IPS-20b (cell line): ENCODE measurements around the gene MAST4.

Experiments
- H3K27ac ChIP-seq: one replicate; pipeline ENCODE4 v1.5.1; 2013; ENCODE audit warnings: low read length
- H3K27me3 ChIP-seq: 2 replicates; pipeline ENCODE4 v1.6.1; 2013; ENCODE audit warnings: mild to moderate bottlenecking, low read length, inconsistent platforms; ENCODE audit not compliant: insufficient read depth
- H3K36me3 ChIP-seq: 2 replicates; pipeline ENCODE4 v1.6.1; 2013; ENCODE audit warnings: low read depth, mild to moderate bottlenecking, inconsistent platforms, low read length, moderate library complexity; ENCODE audit not compliant: insufficient read depth
- H3K4me1 ChIP-seq: 2 replicates; pipeline ENCODE4 v1.6.1; 2013; ENCODE audit warnings: mild to moderate bottlenecking, control low read depth, inconsistent platforms, low read length, moderate library complexity; ENCODE audit not compliant: insufficient read depth
- H3K4me3 ChIP-seq: 2 replicates; pipeline ENCODE4 v1.5.1; 2013; ENCODE audit warnings: mild to moderate bottlenecking, low read length, inconsistent platforms
- H3K9ac ChIP-seq: 2 replicates; pipeline ENCODE4 v1.6.1; 2013; ENCODE audit warnings: low read depth, mild to moderate bottlenecking, inconsistent platforms, low read length, moderate library complexity
- H3K9me3 ChIP-seq: 2 replicates; pipeline ENCODE4 v1.6.1; 2013; ENCODE audit warnings: mild to moderate bottlenecking, low read depth, low read length, inconsistent platforms; ENCODE audit not compliant: insufficient read depth

Gene MAST4

GRCh38 chr5:67146574-67146973, 550.4 kb downstream of the MAST4 start:
- H3K4me1 ChIP-seq = no peaks in the 10 kb centered on the region
- H3K36me3 ChIP-seq = peaks cover 7% of the 10 kb centered on the region; the same call in 1 of the 2 replicates
- no peak overlapping the region for H3K27ac ChIP-seq
- H3K9ac ChIP-seq = no peak overlapping the region
- no peak overlapping the region for H3K4me3 ChIP-seq
- no peaks in the 10 kb centered on the region for H3K27me3 ChIP-seq
- no peaks in the 10 kb centered on the region for H3K9me3 ChIP-seq

GRCh38 chr5:67146981-67147380, 550.8 kb downstream of the MAST4 start:
- Histone ChIP-seq H3K36me3 (peaks cover 7% of the 10 kb centered on the region; the same call in 1 of the 2 replicates), H3K9ac (no peak overlapping the region), H3K27ac (no peak overlapping the region)

GRCh38 chr5:67147760-67148159, 551.6 kb downstream of the MAST4 start:
- H3K36me3 ChIP-seq = peaks cover 4% of the 10 kb centered on the region; the same call in 1 of the 2 replicates
- H3K27me3 ChIP-seq = no peaks in the 10 kb centered on the region
- H3K4me1 ChIP-seq = no peaks in the 10 kb centered on the region
- no peak overlapping the region for H3K4me3 ChIP-seq
- H3K9ac ChIP-seq = no peak overlapping the region
- H3K9me3 ChIP-seq = no peaks in the 10 kb centered on the region
- H3K27ac ChIP-seq = no peak overlapping the region

More at GRCh38 chr5:67146981-67147380, 550.8 kb downstream of the MAST4 start:
- Histone ChIP-seq H3K4me1 (no peaks in the 10 kb centered on the region), H3K9me3 (no peaks in the 10 kb centered on the region), H3K27me3 (no peaks in the 10 kb centered on the region), H3K4me3 (no peak overlapping the region)

- Histone ChIP-seq H3K27me3 (no peaks in the 10 kb centered on the region), H3K4me3 (no peak overlapping the region), H3K9ac (no peak overlapping the region), H3K36me3 (peaks cover 7% of the 10 kb centered on the region; the same call in 1 of the 2 replicates), H3K27ac (no peak overlapping the region), H3K9me3 (no peaks in the 10 kb centered on the region), H3K4me1 (no peaks in the 10 kb centered on the region)
Observed at GRCh38 chr5:67149057-67149950, 553.1 kb downstream of the MAST4 start.

- H3K4me3 ChIP-seq = no peak overlapping the region
- H3K27me3 ChIP-seq = no peaks in the 10 kb centered on the region
- H3K36me3 ChIP-seq = peaks cover 7% of the 10 kb centered on the region; the same call in 1 of the 2 replicates
- no peaks in the 10 kb centered on the region for H3K4me1 ChIP-seq
- H3K27ac ChIP-seq = no peak overlapping the region
- H3K9ac ChIP-seq = no peak overlapping the region
- H3K9me3 ChIP-seq = no peaks in the 10 kb centered on the region
Observed at GRCh38 chr5:67149951-67150523, 553.8 kb downstream of the MAST4 start.

- no peak overlapping the region for H3K9ac ChIP-seq
- no peak overlapping the region for H3K4me3 ChIP-seq
- H3K4me1 ChIP-seq = no peaks in the 10 kb centered on the region
- H3K27ac ChIP-seq = no peak overlapping the region
- no peaks in the 10 kb centered on the region for H3K27me3 ChIP-seq
- 0 out of 2 replicates have a peak, but pooled peaks cover 4% of the 10 kb centered on the region for H3K36me3 ChIP-seq
- no peaks in the 10 kb centered on the region for H3K9me3 ChIP-seq
Observed at GRCh38 chr5:67152400-67152799, 556.2 kb downstream of the MAST4 start.

- H3K36me3 ChIP-seq = 0 out of 2 replicates have a peak, but pooled peaks cover 4% of the 10 kb centered on the region
- H3K4me3 ChIP-seq = no peak overlapping the region
Observed at GRCh38 chr5:67153292-67153691, 557.1 kb downstream of the MAST4 start.

GRCh38 chr5:67154556-67155206, 558.5 kb downstream of the MAST4 start:
- no peaks in the 10 kb centered on the region for H3K27me3 ChIP-seq
- no peaks in the 10 kb centered on the region for H3K9me3 ChIP-seq
- H3K4me1 ChIP-seq = no peaks in the 10 kb centered on the region
- H3K27ac ChIP-seq = no peak overlapping the region
- 0 out of 2 replicates have a peak, but pooled peaks cover 4% of the 10 kb centered on the region for H3K36me3 ChIP-seq
- H3K9ac ChIP-seq = no peak overlapping the region
- H3K4me3 ChIP-seq = no peak overlapping the region

More at GRCh38 chr5:67153292-67153691, 557.1 kb downstream of the MAST4 start:
- no peak overlapping the region for H3K9ac ChIP-seq
- no peaks in the 10 kb centered on the region for H3K27me3 ChIP-seq
- H3K27ac ChIP-seq = no peak overlapping the region
- H3K9me3 ChIP-seq = no peaks in the 10 kb centered on the region
- H3K4me1 ChIP-seq = no peaks in the 10 kb centered on the region

GRCh38 chr5:67156976-67157583, 560.9 kb downstream of the MAST4 start:
- Histone ChIP-seq H3K36me3 (0 out of 2 replicates have a peak, but pooled peaks cover 4% of the 10 kb centered on the region), H3K9ac (no peak overlapping the region), H3K27me3 (no peaks in the 10 kb centered on the region), H3K4me3 (no peak overlapping the region), H3K9me3 (no peaks in the 10 kb centered on the region), H3K27ac (no peak overlapping the region), H3K4me1 (no peaks in the 10 kb centered on the region)

- Histone ChIP-seq H3K27ac (no peak overlapping the region), H3K9me3 (no peaks in the 10 kb centered on the region), H3K9ac (no peak overlapping the region), H3K27me3 (no peaks in the 10 kb centered on the region), H3K36me3 (no peaks in the 10 kb centered on the region), H3K4me3 (no peak overlapping the region), H3K4me1 (no peaks in the 10 kb centered on the region)
Observed at GRCh38 chr5:67160272-67160671, 564.1 kb downstream of the MAST4 start.

GRCh38 chr5:67160985-67161384, 564.8 kb downstream of the MAST4 start:
- Histone ChIP-seq H3K9me3 (no peaks in the 10 kb centered on the region), H3K27ac (no peak overlapping the region), H3K9ac (no peak overlapping the region), H3K27me3 (no peaks in the 10 kb centered on the region), H3K4me1 (no peaks in the 10 kb centered on the region), H3K4me3 (no peak overlapping the region), H3K36me3 (no peaks in the 10 kb centered on the region)
